ENCODE results near the gene OTOGL.

DNA sequence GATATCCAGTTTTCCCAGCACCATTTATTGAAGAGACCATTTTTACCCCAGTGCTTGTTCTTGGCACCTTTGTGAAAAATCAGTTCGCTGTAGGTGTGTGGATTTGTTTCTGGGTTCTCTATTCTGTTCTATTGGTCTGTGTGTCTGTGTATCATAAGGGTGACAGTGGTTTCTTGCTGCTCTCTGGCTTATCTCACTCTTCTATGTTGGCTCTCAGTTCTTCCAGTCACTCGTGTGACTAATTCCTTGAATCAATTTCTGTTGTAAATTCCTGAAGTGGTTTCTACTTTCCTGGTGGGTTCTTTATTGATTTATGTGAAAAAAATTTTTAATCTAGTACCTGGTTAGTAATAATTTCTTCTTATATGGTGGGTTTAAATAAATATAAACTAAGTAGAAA lies 58.3 kb downstream of the OTOGL start:
- TF ChIP-seq, protein P1, sequence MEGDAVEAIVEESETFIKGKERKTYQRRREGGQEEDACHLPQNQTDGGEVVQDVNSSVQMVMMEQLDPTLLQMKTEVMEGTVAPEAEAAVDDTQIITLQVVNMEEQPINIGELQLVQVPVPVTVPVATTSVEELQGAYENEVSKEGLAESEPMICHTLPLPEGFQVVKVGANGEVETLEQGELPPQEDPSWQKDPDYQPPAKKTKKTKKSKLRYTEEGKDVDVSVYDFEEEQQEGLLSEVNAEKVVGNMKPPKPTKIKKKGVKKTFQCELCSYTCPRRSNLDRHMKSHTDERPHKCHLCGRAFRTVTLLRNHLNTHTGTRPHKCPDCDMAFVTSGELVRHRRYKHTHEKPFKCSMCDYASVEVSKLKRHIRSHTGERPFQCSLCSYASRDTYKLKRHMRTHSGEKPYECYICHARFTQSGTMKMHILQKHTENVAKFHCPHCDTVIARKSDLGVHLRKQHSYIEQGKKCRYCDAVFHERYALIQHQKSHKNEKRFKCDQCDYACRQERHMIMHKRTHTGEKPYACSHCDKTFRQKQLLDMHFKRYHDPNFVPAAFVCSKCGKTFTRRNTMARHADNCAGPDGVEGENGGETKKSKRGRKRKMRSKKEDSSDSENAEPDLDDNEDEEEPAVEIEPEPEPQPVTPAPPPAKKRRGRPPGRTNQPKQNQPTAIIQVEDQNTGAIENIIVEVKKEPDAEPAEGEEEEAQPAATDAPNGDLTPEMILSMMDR (IDR thresholded peaks at IDR 0.05; ENCODE audit: low read depth, low read length), result no peak
- TF ChIP-seq POLR2A (IDR thresholded peaks at IDR 0.05; ENCODE audit: extremely low read depth, insufficient read length) (no peak), MAX (IDR thresholded peaks at IDR 0.05; ENCODE audit: low read depth, low read length) (no peak), MYC (IDR thresholded peaks at IDR 0.05; ENCODE audit: low read depth, low read length) (no peak)
